GM12892 (cell line): ENCODE data around the gene IRX4.

ENCODE experiments used
- POLR2AphosphoS5 ChIP-seq: IDR thresholded peaks from 2 replicates; pipeline ENCODE4 v1.6.1; 2011; ENCODE audit warnings: low read depth, low read length, control low read depth
- TAF1 ChIP-seq: IDR thresholded peaks from 2 replicates; pipeline ENCODE4 v1.6.1; 2011; ENCODE audit warnings: low read depth, mild to moderate bottlenecking, control low read depth, low read length, borderline replicate concordance

GRCh38 chr5:1840071-1840547, 42.6 kb downstream of the IRX4 start:
- TF ChIP-seq POLR2AphosphoS5, result no peak
- TF ChIP-seq TAF1, result no peak
